Neural cell (in vitro differentiated cells): ENCODE data around the gene LCE3E. TPM values are rescaled to one million over a fixed set of nuclear protein-coding genes. Genes with fewer than 3 reads are reported as not detected.

ENCODE experiments used
- H2AFZ ChIP-seq: fragments of 200-600, 300-800 bp; sonication (generic), shearing (Covaris generic); 2 replicates; pipeline ENCODE4 v1.6.0; 2014; ENCODE audit warnings: low read depth, mild to moderate bottlenecking, antibody characterized with exemption, low read length, moderate library complexity
- H3F3A ChIP-seq: fragments of 200-600 bp; shearing (Covaris generic); 2 replicates; pipeline ENCODE4 v1.6.1; 2016; ENCODE audit warnings: mild to moderate bottlenecking, moderate library complexity, mixed read lengths, antibody characterized with exemption, low read length; ENCODE audit not compliant: insufficient read depth, poor library complexity, severe bottlenecking
- H3K27ac ChIP-seq: fragments of 200-600, 300-800 bp; sonication (generic), shearing (Covaris generic); 2 replicates; pipeline ENCODE4 v1.5.1; 2014; ENCODE audit warnings: mild to moderate bottlenecking, low read length, moderate library complexity
- H3K27me3 ChIP-seq: fragments of 300-800, 200-600 bp; sonication (generic), shearing (Covaris generic); 2 replicates; pipeline ENCODE4 v1.6.0; 2014; ENCODE audit warnings: mild to moderate bottlenecking, low read depth, low read length, moderate library complexity; ENCODE audit not compliant: insufficient read depth
- H3K36me3 ChIP-seq: fragments of 300-800, 200-600 bp; sonication (generic), shearing (Covaris generic); 2 replicates; pipeline ENCODE4 v1.5.1; 2014; ENCODE audit warnings: mild to moderate bottlenecking, antibody characterized with exemption, low read length, moderate library complexity; ENCODE audit not compliant: insufficient read depth
- H3K4me2 ChIP-seq: fragments of 300-800, 200-600 bp; sonication (generic), shearing (Covaris generic); 2 replicates; pipeline ENCODE4 v1.6.0; 2014; ENCODE audit warnings: mild to moderate bottlenecking, low read length
- H3K4me3 ChIP-seq: fragments of 300-800, 200-600 bp; sonication (generic), shearing (Covaris generic); 2 replicates; pipeline ENCODE4 v1.5.1; 2014; ENCODE audit warnings: mild to moderate bottlenecking, low read length, moderate library complexity
- H3K79me2 ChIP-seq: fragments of 200-600 bp; shearing (Covaris generic); replicated peaks from 2 replicates; pipeline ENCODE4 v1.6.0; 2014; ENCODE audit warnings: mild to moderate bottlenecking, low read length, moderate library complexity; ENCODE audit not compliant: insufficient read depth
- H3K9ac ChIP-seq: fragments of 300-800, 200-600 bp; sonication (generic), shearing (Covaris generic); 2 replicates; pipeline ENCODE4 v1.6.1; 2016; ENCODE audit warnings: mild to moderate bottlenecking, low read length, mixed read lengths
- H3K9me2 ChIP-seq: fragments of 200-600 bp; shearing (Covaris generic); 2 replicates; pipeline ENCODE4 v1.6.1; 2016; ENCODE audit warnings: mild to moderate bottlenecking, low read length, mixed read lengths; ENCODE audit not compliant: insufficient read depth
- H3K9me3 ChIP-seq: fragments of 200-600, 300-800 bp; sonication (generic), shearing (Covaris generic); 2 replicates; pipeline ENCODE4 v1.6.1; 2016; ENCODE audit warnings: mild to moderate bottlenecking, mixed run types, low read length, moderate library complexity, mixed read lengths
- H4K20me1 ChIP-seq: fragments of 200-600 bp; shearing (Covaris generic); 2 replicates; pipeline ENCODE4 v1.6.1; 2016; ENCODE audit warnings: mild to moderate bottlenecking, mixed run types; ENCODE audit not compliant: insufficient read depth
- EP300 ChIP-seq: fragments of 450-650 bp; conservative IDR thresholded peaks from 2 replicates; pipeline ENCODE4 v1.6.1; 2014; ENCODE audit warnings: antibody characterized with exemption, mild to moderate bottlenecking, moderate library complexity; ENCODE audit not compliant: poor library complexity, severe bottlenecking
- EZH2 ChIP-seq: fragments of 200-600, 300-800 bp; shearing (Covaris generic), sonication (generic); IDR thresholded peaks from 2 replicates; pipeline ENCODE4 v1.6.1; 2014; ENCODE audit warnings: antibody characterized with exemption, low read length, borderline replicate concordance, mild to moderate bottlenecking; ENCODE audit not compliant: insufficient read depth, poor library complexity, severe bottlenecking
- MXI1 ChIP-seq: fragments of 450-650 bp; conservative IDR thresholded peaks from 2 replicates; pipeline ENCODE4 v1.6.1; 2014; ENCODE audit warnings: antibody characterized with exemption, mild to moderate bottlenecking; ENCODE audit not compliant: poor library complexity, severe bottlenecking
- POLR2AphosphoS5 ChIP-seq: IDR thresholded peaks from 2 replicates; pipeline ENCODE4 v1.6.1; 2012
- RAD21 ChIP-seq: fragments of 450-650 bp; conservative IDR thresholded peaks from 2 replicates; pipeline ENCODE4 v1.6.1; 2014; ENCODE audit warnings: antibody characterized with exemption, mild to moderate bottlenecking, moderate library complexity
- SMC3 ChIP-seq: fragments of 450-650 bp; conservative IDR thresholded peaks from 2 replicates; pipeline ENCODE4 v1.6.1; 2014; ENCODE audit warnings: antibody characterized with exemption, mild to moderate bottlenecking, moderate library complexity; ENCODE audit not compliant: poor library complexity
- TAF1 ChIP-seq: IDR thresholded peaks from 2 replicates; pipeline ENCODE4 v1.6.1; 2012; ENCODE audit warnings: low read depth
- polyA plus RNA-seq: library from polyadenylated mRNA; depleted of rRNA; stranded (reverse); fragments of >200 nt; gene quantifications from 2 replicates; pipeline ENCODE4 v1.2.3, GENCODE V29; 2014
- TF ChIP-seq, protein P1 (sequence below): fragments of 450-650 bp; IDR thresholded peaks from 2 replicates; pipeline ENCODE4 v1.5.1; 2014; ENCODE audit warnings: antibody characterized with exemption, mild to moderate bottlenecking, moderate library complexity; ENCODE audit not compliant: poor library complexity, severe bottlenecking
- TF ChIP-seq, protein P2 (sequence below): IDR thresholded peaks from 2 replicates; pipeline ENCODE4 v1.6.1; 2012; ENCODE audit warnings: borderline replicate concordance

LCE3E gene
- polyA plus RNA-seq, 1 donor from 2014 or later: not detected

- Histone ChIP-seq H3K27ac (no peak overlapping the region), H3K27me3 (no peaks in the 10 kb centered on the region), H3K9me3 (peaks cover 2% of the 10 kb centered on the region), H4K20me1 (no peaks in the 10 kb centered on the region), H3K79me2 (no peaks in the 10 kb centered on the region), H3K4me2 (no peak overlapping the region), H3K4me3 (no peak overlapping the region), H2AFZ (no peak overlapping the region), H3K9me2 (no peaks in the 10 kb centered on the region), H3K36me3 (no peaks in the 10 kb centered on the region), H3F3A (no peaks in the 10 kb centered on the region), H3K9ac (no peak overlapping the region)
- TF ChIP-seq EZH2 (no peak), MXI1 (no peak), EP300 (no peak), SMC3 (no peak), RAD21 (no peak), TAF1 (no peak), POLR2AphosphoS5 (no peak)
- TF ChIP-seq, protein P1, sequence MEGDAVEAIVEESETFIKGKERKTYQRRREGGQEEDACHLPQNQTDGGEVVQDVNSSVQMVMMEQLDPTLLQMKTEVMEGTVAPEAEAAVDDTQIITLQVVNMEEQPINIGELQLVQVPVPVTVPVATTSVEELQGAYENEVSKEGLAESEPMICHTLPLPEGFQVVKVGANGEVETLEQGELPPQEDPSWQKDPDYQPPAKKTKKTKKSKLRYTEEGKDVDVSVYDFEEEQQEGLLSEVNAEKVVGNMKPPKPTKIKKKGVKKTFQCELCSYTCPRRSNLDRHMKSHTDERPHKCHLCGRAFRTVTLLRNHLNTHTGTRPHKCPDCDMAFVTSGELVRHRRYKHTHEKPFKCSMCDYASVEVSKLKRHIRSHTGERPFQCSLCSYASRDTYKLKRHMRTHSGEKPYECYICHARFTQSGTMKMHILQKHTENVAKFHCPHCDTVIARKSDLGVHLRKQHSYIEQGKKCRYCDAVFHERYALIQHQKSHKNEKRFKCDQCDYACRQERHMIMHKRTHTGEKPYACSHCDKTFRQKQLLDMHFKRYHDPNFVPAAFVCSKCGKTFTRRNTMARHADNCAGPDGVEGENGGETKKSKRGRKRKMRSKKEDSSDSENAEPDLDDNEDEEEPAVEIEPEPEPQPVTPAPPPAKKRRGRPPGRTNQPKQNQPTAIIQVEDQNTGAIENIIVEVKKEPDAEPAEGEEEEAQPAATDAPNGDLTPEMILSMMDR: no peak
- TF ChIP-seq, protein P2, sequence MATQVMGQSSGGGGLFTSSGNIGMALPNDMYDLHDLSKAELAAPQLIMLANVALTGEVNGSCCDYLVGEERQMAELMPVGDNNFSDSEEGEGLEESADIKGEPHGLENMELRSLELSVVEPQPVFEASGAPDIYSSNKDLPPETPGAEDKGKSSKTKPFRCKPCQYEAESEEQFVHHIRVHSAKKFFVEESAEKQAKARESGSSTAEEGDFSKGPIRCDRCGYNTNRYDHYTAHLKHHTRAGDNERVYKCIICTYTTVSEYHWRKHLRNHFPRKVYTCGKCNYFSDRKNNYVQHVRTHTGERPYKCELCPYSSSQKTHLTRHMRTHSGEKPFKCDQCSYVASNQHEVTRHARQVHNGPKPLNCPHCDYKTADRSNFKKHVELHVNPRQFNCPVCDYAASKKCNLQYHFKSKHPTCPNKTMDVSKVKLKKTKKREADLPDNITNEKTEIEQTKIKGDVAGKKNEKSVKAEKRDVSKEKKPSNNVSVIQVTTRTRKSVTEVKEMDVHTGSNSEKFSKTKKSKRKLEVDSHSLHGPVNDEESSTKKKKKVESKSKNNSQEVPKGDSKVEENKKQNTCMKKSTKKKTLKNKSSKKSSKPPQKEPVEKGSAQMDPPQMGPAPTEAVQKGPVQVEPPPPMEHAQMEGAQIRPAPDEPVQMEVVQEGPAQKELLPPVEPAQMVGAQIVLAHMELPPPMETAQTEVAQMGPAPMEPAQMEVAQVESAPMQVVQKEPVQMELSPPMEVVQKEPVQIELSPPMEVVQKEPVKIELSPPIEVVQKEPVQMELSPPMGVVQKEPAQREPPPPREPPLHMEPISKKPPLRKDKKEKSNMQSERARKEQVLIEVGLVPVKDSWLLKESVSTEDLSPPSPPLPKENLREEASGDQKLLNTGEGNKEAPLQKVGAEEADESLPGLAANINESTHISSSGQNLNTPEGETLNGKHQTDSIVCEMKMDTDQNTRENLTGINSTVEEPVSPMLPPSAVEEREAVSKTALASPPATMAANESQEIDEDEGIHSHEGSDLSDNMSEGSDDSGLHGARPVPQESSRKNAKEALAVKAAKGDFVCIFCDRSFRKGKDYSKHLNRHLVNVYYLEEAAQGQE: no peak
These were observed 46.0 kb downstream of the LCE3E start for GRCh38 chr1:152520561-152521090.

- H3K9ac ChIP-seq: no peak overlapping the region
- H3K36me3 ChIP-seq: no peaks in the 10 kb centered on the region
- H3K4me2 ChIP-seq: no peak overlapping the region
- H3K79me2 ChIP-seq: no peaks in the 10 kb centered on the region
- no peaks in the 10 kb centered on the region for H3K9me2 ChIP-seq
- TF ChIP-seq EP300 (no peak), MXI1 (no peak), POLR2AphosphoS5 (no peak)
- TF ChIP-seq, protein P2: no peak
- H2AFZ ChIP-seq: no peak overlapping the region
- no peaks in the 10 kb centered on the region for H3F3A ChIP-seq
- no peaks in the 10 kb centered on the region for H4K20me1 ChIP-seq
- no peak overlapping the region for H3K27ac ChIP-seq
- H3K27me3 ChIP-seq: no peaks in the 10 kb centered on the region
- H3K9me3 ChIP-seq: peaks cover 2% of the 10 kb centered on the region
- H3K4me3 ChIP-seq: no peak overlapping the region
These were observed 46.7 kb downstream of the LCE3E start for GRCh38 chr1:152519851-152520250.
